Measurements from ENCODE around the gene ORAI1.

ORAI1 gene

DNA sequence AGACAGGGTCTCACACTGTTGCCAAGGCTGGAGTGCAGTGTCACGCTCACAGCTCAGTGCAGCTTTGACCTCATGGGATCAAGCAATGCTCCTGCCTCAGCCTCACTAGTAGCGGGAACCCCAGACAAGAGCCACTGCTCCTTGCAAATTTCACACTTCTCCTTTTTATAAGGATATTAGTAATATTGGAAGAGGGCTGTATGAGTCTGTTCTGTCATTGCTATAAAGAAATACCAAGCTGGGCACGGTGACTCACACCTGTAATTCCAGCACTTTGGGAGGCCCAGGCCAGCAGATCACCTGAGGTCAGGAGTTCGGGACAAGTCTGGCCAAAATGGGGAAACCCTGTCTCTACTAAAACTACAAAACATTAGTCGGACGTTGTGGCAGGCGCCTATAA, 12.9 kb upstream of the ORAI1 start:
- DNase-seq = no peak
- Histone ChIP-seq H3K36me3 (no peaks in the 10 kb centered on the region), H3K27me3 (ENCODE audit: insufficient read depth, low read depth, severe bottlenecking) (no peaks in the 10 kb centered on the region), H3K9me3 (ENCODE audit: severe bottlenecking) (no peaks in the 10 kb centered on the region), H3K27ac (no peak overlapping the region), H3K4me3 (ENCODE audit: low read depth, low read length) (no peak overlapping the region)
- TF ChIP-seq, protein P1, sequence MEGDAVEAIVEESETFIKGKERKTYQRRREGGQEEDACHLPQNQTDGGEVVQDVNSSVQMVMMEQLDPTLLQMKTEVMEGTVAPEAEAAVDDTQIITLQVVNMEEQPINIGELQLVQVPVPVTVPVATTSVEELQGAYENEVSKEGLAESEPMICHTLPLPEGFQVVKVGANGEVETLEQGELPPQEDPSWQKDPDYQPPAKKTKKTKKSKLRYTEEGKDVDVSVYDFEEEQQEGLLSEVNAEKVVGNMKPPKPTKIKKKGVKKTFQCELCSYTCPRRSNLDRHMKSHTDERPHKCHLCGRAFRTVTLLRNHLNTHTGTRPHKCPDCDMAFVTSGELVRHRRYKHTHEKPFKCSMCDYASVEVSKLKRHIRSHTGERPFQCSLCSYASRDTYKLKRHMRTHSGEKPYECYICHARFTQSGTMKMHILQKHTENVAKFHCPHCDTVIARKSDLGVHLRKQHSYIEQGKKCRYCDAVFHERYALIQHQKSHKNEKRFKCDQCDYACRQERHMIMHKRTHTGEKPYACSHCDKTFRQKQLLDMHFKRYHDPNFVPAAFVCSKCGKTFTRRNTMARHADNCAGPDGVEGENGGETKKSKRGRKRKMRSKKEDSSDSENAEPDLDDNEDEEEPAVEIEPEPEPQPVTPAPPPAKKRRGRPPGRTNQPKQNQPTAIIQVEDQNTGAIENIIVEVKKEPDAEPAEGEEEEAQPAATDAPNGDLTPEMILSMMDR (IDR thresholded peaks at IDR 0.05; ENCODE audit: low read depth, low read length) = no peak

- H3K27me3 ChIP-seq (ENCODE audit: insufficient read depth, low read depth, severe bottlenecking) = no peaks in the 10 kb centered on the region
- TF ChIP-seq, protein P1 (IDR thresholded peaks at IDR 0.05; ENCODE audit: low read depth, low read length) = no peak
- no peaks in the 10 kb centered on the region for H3K9me3 ChIP-seq (ENCODE audit: severe bottlenecking)
- no peak overlapping the region for H3K4me3 ChIP-seq (ENCODE audit: low read depth, low read length)
- no peak for DNase-seq
- H3K36me3 ChIP-seq = no peaks in the 10 kb centered on the region
- no peak overlapping the region for H3K27ac ChIP-seq
These were observed 11.4 kb upstream of the ORAI1 start for GRCh38 chr12:121614872-121615467.

GRCh38 chr12:121618659-121619233, 7.6 kb upstream of the ORAI1 start:
- Histone ChIP-seq H3K4me3 (ENCODE audit: low read depth, low read length) (no peak overlapping the region), H3K27ac (no peak overlapping the region)
- TF ChIP-seq, protein P1 (IDR thresholded peaks at IDR 0.05; ENCODE audit: low read depth, low read length) = no peak

GRCh38 chr12:121620333-121620891, 5.9 kb upstream of the ORAI1 start:
- no peak overlapping the region for H3K4me3 ChIP-seq (ENCODE audit: low read depth, low read length)
- TF ChIP-seq, protein P1 (IDR thresholded peaks at IDR 0.05; ENCODE audit: low read depth, low read length) = no peak
- H3K9me3 ChIP-seq (ENCODE audit: severe bottlenecking) = no peaks in the 10 kb centered on the region
- H3K27ac ChIP-seq = no peak overlapping the region
- H3K36me3 ChIP-seq = no peaks in the 10 kb centered on the region
- no peaks in the 10 kb centered on the region for H3K27me3 ChIP-seq (ENCODE audit: insufficient read depth, low read depth, severe bottlenecking)
- no peak for DNase-seq

More at GRCh38 chr12:121618659-121619233, 7.6 kb upstream of the ORAI1 start:
- no peak for DNase-seq
- H3K9me3 ChIP-seq (ENCODE audit: severe bottlenecking) = no peaks in the 10 kb centered on the region
- H3K36me3 ChIP-seq = no peaks in the 10 kb centered on the region
- no peaks in the 10 kb centered on the region for H3K27me3 ChIP-seq (ENCODE audit: insufficient read depth, low read depth, severe bottlenecking)

DNA sequence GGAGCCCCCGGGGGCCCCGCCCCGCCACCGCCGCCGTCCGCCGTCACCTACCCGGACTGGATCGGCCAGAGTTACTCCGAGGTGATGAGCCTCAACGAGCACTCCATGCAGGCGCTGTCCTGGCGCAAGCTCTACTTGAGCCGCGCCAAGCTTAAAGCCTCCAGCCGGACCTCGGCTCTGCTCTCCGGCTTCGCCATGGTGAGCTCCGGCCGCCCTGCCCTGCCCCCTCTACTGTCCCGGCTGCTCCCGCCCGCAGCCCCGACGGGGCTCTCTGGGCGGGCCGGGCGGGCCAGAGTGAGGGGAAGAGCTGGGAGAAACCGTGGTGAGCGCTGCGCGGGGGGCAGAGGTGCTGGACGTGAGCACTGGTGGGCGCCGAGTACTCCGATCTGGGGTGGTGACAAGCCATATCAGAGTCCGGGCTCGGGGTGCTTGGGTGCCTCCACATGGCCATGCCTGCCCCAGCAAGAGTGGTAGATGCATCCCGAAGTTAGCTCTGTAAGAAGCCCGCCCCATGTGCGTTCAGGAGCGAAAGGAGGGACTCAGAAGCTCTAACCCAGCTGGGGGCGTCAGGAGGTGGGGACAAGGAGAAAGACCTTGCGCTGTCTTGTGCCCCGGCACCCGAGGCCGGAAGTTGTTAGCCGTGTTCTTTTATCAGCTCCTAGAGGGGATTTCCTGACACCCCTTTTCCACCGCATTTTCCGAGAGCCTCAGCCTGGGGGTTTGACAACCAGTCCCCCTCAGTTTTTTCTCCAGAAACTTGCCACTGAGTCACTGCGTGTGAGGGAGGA, 717 bp downstream of the ORAI1 start:
- H3K36me3 ChIP-seq = peaks cover 8% of the 10 kb centered on the region
- H3K9me3 ChIP-seq (ENCODE audit: severe bottlenecking) = no peaks in the 10 kb centered on the region
- H3K27ac ChIP-seq = peak overlapping the region; percentile 80
- H3K4me3 ChIP-seq (ENCODE audit: low read depth, low read length) = peak overlapping the region; percentile 59
- H3K27me3 ChIP-seq (ENCODE audit: insufficient read depth, low read depth, severe bottlenecking) = no peaks in the 10 kb centered on the region
- DNase-seq = peak; percentile 69
- TF ChIP-seq, protein P1 (IDR thresholded peaks at IDR 0.05; ENCODE audit: low read depth, low read length) = 0 out of 2 replicates have a peak, but pooled peaks have one; percentile 4

All from WERI-Rb-1 (cell line).